DMS 273 (cell line): ENCODE data around the gene SCFD2.

Experiments used
- DNase-seq: peaks from one replicate; lab custom pipeline; 2025; ENCODE audit not compliant: unreplicated experiment; lab: John Stamatoyannopoulos, UW

Gene SCFD2

GRCh38 chr4:52868133-52868532 is 497.7 kb downstream of the SCFD2 start:
- peak; percentile 46 for DNase-seq

GRCh38 chr4:52867163-52867562 is 498.7 kb downstream of the SCFD2 start:
- no peak for DNase-seq

DNA sequence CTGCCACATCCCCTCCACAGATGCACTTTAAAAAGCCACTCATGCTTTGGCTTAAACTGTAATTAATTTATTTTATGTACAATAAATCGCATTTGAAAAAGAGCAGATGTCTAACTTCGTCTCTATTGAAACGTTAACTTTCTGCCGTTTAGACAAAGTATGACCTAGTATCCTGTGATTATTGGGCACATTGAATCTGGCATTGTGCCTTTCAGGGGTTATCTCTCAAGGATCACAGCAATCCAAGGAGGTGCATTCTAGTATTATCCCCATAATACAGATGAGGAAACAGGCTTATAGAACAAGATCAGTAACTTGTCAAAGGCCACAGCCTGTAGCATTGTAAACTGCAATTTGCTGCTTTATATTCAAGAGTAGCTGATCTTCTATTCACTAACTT is 499.1 kb downstream of the SCFD2 start:
- no peak for DNase-seq

DNA sequence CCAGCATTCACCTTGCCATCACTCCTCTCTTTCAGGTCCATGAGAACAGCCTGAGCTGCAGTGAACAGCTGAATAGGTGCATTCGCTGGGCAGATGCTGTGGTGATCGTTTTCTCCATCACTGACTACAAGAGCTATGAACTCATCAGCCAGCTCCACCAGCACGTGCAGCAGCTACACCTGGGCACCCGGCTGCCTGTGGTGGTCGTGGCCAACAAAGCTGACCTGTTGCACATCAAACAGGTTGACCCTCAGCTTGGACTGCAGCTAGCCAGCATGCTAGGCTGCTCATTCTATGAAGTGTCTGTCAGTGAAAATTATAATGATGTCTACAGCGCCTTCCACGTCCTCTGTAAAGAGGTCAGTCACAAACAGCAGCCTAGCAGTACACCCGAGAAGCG is 500.6 kb downstream of the SCFD2 start:
- no peak for DNase-seq

GRCh38 chr4:52864793-52865192 is 501.1 kb downstream of the SCFD2 start:
- DNase-seq, result peak; percentile 52

DNA sequence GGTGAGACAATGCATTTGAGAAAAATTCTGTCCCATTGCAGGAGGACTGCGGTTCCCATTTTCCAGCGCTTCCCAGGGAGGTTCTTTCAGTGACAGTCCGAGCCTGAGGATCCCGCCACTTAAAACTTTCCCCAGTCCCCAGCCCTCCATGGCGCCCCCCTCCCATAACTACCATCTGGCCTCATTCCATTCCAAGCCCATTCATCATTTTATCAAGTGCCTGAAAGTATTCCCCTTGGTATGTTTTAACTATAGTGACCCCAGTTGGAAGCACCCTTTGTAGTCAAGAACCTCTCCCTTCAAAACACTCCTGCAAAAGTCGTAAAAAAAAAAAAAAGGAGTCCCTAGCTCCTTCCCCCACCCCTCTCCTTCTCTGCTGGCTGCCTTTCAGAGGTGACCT is 502.5 kb downstream of the SCFD2 start:
- peak; percentile 36 for DNase-seq

DNA sequence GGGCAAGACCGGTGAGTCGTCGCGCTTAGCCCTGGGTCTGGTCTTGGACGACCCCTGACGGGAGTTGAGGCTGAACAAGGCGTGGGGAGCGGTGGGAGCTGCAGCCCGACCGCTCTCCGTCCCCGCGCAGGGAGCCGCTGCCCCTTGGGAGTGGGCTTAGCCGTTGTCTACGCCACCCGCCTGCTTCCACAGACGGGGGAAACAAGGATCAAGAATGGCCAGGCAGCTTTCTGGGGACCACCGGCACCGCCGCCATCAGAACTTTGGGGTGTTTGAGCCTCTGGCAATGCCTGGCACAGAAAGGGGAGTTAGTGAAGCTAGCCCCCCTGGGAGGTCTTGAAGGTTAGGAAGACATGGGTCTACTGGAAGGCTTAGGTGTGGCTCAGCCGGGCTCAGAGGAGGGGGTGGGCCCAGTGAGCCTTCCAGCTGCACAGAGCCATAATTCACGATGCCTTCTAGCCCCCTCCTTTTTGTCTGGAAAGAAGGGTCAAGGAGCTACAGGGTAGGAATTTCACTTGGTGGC is 503.2 kb downstream of the SCFD2 start:
- peak; percentile 36 for DNase-seq

- DNase-seq, result peak; percentile 92
Measured at GRCh38 chr4:52861879-52862616, 503.8 kb downstream of the SCFD2 start, which contains the start of gene RASL11B. TSS of gene RASL11B (plus strand) at chr4:52862317. CDS start at chr4:52862508, 191 bp downstream.

GRCh38 chr4:52861171-52861823 is 504.6 kb downstream of the SCFD2 start:
- DNase-seq, result peak; percentile 20

GRCh38 chr4:52860361-52860760 is 505.5 kb downstream of the SCFD2 start:
- DNase-seq, result no peak

DNA sequence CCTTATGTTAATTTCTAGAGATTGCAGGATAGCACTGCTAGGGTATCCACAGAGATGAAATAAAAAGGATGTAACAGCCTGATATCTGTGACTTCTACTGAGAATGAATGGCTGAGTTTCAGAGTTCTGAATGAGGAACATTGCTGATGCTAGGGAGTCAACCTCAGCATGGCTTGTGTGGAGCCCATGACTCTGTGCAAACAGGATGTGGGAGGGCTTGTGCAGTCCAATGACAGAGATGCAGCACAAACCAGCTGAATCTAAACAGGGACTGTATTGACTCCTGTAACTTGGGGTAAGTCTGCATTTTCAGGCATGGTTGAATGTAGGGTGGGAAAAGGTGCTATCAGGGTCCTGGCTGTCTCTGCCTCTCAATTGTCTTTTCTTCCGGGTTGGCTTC is 509.1 kb downstream of the SCFD2 start:
- DNase-seq, result no peak

GRCh38 chr4:52853351-52853750 is 512.5 kb downstream of the SCFD2 start:
- no peak for DNase-seq

GRCh38 chr4:52852711-52853110 is 513.1 kb downstream of the SCFD2 start:
- DNase-seq, result no peak

DNA sequence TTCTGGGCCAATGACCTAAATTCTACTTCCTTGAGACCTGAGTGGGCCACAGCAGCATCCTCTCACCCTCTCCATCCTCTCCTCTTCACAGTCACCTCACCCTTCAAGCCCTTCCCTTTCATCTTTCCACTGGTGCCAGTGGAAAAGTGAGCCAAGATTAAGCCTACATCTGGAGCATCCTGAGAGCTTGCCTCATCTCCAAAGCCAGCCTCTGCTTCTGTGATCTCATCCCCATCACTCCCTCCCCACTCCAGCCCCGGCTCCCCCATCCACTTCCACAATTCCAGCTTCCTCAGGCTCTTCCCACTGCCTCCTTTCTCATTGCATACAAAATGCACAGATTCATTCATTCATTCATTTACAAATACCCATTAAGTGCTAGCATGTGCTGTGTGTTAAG is 513.8 kb downstream of the SCFD2 start:
- no peak for DNase-seq

DNA sequence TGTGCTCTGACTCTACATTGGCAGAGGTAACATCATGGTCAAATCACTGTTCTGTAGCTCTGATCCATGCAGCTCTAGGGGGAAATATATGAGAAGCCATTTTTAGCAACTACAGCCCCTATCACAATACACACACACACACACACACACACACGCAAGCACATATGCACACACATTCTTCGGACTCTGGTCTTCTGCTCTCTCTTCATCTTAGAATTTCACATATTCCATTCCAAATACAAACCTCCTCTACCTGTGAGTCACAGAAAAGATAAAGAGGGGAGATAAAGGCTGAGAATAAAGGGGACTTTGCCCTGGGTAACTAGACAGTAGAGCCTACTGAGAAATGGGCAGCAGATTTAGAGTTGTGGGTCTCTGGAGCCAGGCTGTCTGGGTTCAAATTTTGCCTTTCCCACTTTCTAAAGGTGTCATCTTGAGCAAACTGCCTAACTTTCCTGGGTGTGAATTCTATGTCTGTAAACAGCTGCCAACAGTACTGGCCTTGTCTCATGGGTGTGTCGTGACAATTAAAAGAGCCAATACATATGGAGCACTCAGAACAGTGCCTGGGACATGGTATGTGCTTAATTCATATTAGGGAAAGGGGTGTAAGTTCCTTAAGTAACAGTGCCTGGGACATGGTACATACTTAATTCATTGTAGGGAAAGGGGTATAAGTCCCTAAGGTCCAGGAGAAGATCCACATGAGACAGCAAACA is 515.3 kb downstream of the SCFD2 start:
- DNase-seq, result no peak

GRCh38 chr4:52848254-52848653 is 517.6 kb downstream of the SCFD2 start:
- no peak for DNase-seq

GRCh38 chr4:52846502-52846901 is 519.4 kb downstream of the SCFD2 start:
- no peak for DNase-seq

DNA sequence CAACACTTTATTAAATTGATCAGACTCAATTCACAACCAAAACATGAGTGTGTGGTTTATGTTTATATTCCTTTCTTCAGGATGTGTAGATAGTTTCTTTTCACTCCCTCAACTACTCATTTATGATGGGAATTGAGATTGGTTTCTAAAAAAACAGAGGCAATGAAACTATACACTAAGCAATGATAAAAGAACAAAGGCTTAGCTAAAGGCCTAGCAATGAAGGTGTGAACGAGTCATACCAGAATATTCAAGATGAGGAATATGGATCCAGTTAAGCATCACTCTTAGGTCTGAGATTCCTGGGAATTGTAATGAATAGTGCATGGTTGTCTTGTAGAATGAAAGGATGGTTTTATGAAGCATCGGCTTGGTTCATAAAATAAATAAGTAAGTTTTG is 521.3 kb downstream of the SCFD2 start:
- no peak for DNase-seq

GRCh38 chr4:52843958-52844357 is 521.9 kb downstream of the SCFD2 start:
- DNase-seq, result no peak

- DNase-seq, result no peak
Measured at GRCh38 chr4:52843351-52843750, 522.5 kb downstream of the SCFD2 start.

DNA sequence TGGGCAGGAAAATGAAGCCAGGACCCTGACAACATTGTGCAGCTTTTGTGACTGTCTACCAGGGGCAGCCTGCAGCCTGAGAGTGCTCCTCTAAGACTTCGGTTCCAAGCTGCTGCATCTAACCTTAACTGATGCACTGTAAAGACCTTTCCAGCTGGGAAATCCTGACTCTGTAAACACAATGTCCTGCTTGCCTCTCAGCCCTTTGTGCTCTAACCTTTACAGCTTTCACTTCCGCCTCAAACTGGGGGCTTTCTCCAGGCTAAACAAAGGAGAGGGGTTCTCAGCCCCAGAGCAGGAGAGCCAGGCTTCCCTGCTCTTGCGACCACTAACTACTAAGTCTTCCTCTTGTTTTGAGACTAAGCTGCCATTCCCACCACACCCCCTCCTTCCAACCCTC is 523.1 kb downstream of the SCFD2 start:
- no peak for DNase-seq
